GM23338 (cell line): Measurements from ENCODE around the gene HCAR1.

Source experiments
- ZNF331 ChIP-seq: fragments of 250-450 bp; sonication (Bioruptor Pico); IDR thresholded peaks from 2 replicates; pipeline ENCODE4 v1.5.0; 2020; ENCODE audit warnings: low read depth, mild to moderate bottlenecking, moderate library complexity
- TF ChIP-seq, protein P1 (sequence below), 2 experiments: fragments of 200-600 bp in 1 of 2; sonication (generic) in 1 of 2; conservative IDR thresholded peaks; 2 replicates each; pipeline versions ENCODE4 v1.5.1 to v1.6.1; 2016 to 2017; ENCODE audit warnings: antibody characterized with exemption in 2 of 2, low read depth in 2 of 2, mild to moderate bottlenecking in 2 of 2, moderate library complexity in 1 of 2
- TF ChIP-seq, protein P2 (sequence below): IDR thresholded peaks from one replicate; pipeline ENCODE4 v1.6.1; 2018; ENCODE audit warnings: antibody characterized with exemption; ENCODE audit not compliant: unreplicated experiment

DNA sequence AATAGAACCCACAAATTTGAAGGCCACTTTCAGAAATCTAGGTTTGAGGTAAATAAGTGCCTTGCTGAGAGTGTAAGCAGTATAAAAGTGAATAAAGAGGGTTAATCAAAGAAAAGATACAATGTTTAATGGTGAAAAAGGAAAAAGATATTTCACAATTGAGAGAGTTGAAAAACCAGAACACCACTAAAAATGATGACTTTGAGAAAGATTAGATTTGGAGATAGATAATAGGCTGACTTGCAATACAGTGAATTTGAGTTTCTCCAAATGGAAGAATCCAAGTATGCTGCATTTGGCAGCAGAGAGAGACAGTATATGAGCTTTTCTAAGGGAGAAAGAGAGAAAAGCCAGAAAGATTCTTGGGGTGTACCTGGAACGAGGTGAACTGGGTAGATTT is 24.1 kb upstream of the HCAR1 start:
- TF ChIP-seq, protein P1, sequence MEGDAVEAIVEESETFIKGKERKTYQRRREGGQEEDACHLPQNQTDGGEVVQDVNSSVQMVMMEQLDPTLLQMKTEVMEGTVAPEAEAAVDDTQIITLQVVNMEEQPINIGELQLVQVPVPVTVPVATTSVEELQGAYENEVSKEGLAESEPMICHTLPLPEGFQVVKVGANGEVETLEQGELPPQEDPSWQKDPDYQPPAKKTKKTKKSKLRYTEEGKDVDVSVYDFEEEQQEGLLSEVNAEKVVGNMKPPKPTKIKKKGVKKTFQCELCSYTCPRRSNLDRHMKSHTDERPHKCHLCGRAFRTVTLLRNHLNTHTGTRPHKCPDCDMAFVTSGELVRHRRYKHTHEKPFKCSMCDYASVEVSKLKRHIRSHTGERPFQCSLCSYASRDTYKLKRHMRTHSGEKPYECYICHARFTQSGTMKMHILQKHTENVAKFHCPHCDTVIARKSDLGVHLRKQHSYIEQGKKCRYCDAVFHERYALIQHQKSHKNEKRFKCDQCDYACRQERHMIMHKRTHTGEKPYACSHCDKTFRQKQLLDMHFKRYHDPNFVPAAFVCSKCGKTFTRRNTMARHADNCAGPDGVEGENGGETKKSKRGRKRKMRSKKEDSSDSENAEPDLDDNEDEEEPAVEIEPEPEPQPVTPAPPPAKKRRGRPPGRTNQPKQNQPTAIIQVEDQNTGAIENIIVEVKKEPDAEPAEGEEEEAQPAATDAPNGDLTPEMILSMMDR (conservative IDR thresholded peaks at IDR 0.05; ENCODE audit: low read depth in 2 of 2): no peak
- TF ChIP-seq ZNF331: no peak
- TF ChIP-seq, protein P2, sequence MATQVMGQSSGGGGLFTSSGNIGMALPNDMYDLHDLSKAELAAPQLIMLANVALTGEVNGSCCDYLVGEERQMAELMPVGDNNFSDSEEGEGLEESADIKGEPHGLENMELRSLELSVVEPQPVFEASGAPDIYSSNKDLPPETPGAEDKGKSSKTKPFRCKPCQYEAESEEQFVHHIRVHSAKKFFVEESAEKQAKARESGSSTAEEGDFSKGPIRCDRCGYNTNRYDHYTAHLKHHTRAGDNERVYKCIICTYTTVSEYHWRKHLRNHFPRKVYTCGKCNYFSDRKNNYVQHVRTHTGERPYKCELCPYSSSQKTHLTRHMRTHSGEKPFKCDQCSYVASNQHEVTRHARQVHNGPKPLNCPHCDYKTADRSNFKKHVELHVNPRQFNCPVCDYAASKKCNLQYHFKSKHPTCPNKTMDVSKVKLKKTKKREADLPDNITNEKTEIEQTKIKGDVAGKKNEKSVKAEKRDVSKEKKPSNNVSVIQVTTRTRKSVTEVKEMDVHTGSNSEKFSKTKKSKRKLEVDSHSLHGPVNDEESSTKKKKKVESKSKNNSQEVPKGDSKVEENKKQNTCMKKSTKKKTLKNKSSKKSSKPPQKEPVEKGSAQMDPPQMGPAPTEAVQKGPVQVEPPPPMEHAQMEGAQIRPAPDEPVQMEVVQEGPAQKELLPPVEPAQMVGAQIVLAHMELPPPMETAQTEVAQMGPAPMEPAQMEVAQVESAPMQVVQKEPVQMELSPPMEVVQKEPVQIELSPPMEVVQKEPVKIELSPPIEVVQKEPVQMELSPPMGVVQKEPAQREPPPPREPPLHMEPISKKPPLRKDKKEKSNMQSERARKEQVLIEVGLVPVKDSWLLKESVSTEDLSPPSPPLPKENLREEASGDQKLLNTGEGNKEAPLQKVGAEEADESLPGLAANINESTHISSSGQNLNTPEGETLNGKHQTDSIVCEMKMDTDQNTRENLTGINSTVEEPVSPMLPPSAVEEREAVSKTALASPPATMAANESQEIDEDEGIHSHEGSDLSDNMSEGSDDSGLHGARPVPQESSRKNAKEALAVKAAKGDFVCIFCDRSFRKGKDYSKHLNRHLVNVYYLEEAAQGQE: no peak
